ENCODE measurements around the gene G0S2. TPM values are rescaled to one million over a fixed set of nuclear protein-coding genes. Genes with fewer than 3 reads are reported as not detected.

The G0S2 gene
- total and polyA plus RNA-seq, 9 of the 15 experiments (the other 6 are each of a cell fraction or from before 2014, with no cell fraction given): 0.18 to 65.6 (median 11.4) TPM

DNA sequence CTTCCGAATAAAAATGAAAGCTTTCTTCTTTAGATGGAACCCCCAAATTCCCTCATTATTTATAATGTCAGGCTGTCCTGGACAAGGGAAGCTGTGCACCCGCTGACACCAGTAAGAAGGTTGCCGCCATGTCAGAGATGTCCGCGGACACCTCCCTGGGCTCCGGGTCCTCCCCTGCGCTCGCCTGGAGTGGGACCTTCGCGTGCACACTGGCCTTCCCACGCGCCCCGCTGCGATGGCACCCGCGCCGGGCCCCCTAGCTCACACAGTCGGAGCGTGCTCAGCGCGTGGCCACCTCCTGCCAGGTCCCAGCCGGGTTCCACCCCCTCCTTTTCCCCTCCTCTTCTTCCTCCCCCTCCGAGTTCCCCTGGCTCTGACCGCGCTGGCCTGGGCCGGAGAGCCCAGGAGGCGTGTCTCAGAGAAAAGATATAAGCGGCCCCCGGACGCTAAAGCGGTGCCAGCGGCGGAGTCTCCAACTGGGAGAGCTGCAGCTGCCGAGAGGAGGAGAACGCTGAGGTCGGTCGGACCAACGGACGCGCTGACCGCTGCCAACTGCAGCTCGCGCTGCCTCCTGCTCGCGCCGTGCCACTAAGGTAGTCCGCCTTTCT, at the start of gene G0S2 (continued):
- TF ChIP-seq ZNF395 (CRISPR knock-in tag; IDR thresholded peaks at IDR 0.05) (0 out of 2 replicates have a peak, but pooled peaks have one; percentile 42), MAFK (IDR thresholded peaks at IDR 0.05; ENCODE audit: low read length) (no peak), GABPA (tag; conservative IDR thresholded peaks at IDR 0.05; ENCODE audit: low read depth) (peak; percentile 35; the same call in 1 of the 2 replicates), MNT (conservative IDR thresholded peaks at IDR 0.05) (peak; percentile 45 to 70; a peak in 3 of 4 replicates), BACH1 (tag; IDR thresholded peaks at IDR 0.05) (0 out of 2 replicates have a peak, but pooled peaks have one; percentile 32), ZNF354B (CRISPR knock-in tag; IDR thresholded peaks at IDR 0.05) (no peak), TSHZ1 (CRISPR knock-in tag; IDR thresholded peaks at IDR 0.05) (no peak; the same call in 1 of the 2 replicates), NONO (IDR thresholded peaks at IDR 0.05; ENCODE audit: low read depth in 2 of 2, low read length in 1 of 2) (peak in 1 of 2 experiments; percentile 31; a peak in 1 of 4 replicates), SMAD2 (IDR thresholded peaks at IDR 0.05; ENCODE audit: low read depth, low read length) (no peak), EP300 (IDR thresholded peaks at IDR 0.05; ENCODE audit: low read length) (peak; percentile 72), FOXJ2 (tag; IDR thresholded peaks at IDR 0.05) (no peak), ZC3H11A (IDR thresholded peaks at IDR 0.05; ENCODE audit: low read depth, low read length) (no peak), ARID1B (IDR thresholded peaks at IDR 0.05) (peak; percentile 42; the same call in 1 of the 2 replicates), JUN (IDR thresholded peaks at IDR 0.05; ENCODE audit: borderline replicate concordance, low read depth, low read length) (peak; percentile 60; the same call in 1 of the 2 replicates), JUN (CRISPR knock-in tag; IDR thresholded peaks at IDR 0.05; ENCODE audit: borderline replicate concordance) (0 out of 2 replicates have a peak, but pooled peaks have one; percentile 13), FOXK2 (conservative IDR thresholded peaks at IDR 0.05 in 1 of 2, IDR thresholded peaks at IDR 0.05 in 1 of 2; ENCODE audit: low read depth in 2 of 2) (0 out of 4 replicates have a peak, but pooled peaks of 1 of the 2 experiments have one; percentile 5), POLR2H (tag; IDR thresholded peaks at IDR 0.05; ENCODE audit: low read depth) (peak; percentile 96), PURB (CRISPR knock-in tag; IDR thresholded peaks at IDR 0.05; ENCODE audit: low read depth) (no peak)
- TF ChIP-seq, protein P1, sequence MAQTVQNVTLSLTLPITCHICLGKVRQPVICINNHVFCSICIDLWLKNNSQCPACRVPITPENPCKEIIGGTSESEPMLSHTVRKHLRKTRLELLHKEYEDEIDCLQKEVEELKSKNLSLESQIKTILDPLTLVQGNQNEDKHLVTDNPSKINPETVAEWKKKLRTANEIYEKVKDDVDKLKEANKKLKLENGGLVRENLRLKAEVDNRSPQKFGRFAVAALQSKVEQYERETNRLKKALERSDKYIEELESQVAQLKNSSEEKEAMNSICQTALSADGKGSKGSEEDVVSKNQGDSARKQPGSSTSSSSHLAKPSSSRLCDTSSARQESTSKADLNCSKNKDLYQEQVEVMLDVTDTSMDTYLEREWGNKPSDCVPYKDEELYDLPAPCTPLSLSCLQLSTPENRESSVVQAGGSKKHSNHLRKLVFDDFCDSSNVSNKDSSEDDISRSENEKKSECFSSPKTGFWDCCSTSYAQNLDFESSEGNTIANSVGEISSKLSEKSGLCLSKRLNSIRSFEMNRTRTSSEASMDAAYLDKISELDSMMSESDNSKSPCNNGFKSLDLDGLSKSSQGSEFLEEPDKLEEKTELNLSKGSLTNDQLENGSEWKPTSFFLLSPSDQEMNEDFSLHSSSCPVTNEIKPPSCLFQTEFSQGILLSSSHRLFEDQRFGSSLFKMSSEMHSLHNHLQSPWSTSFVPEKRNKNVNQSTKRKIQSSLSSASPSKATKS (CRISPR knock-in tag; IDR thresholded peaks at IDR 0.05): no peak

Measured in K562 (cell line).